Activated T-cell treated with anti-CD3 and anti-CD28 coated beads, Interleukin-2, amount 50 U/mL, for 1 hour (primary cell): ENCODE measurements around the gene THUMPD2.

ENCODE experiments used
- DNase-seq: peaks from one replicate; pipeline ENCODE4 v3.0.0-alpha.2; 2020

The THUMPD2 gene

GRCh38 chr2:39715095-39715494, 64.0 kb downstream of the THUMPD2 start:
- no peak for DNase-seq

GRCh38 chr2:39712953-39713352, 66.1 kb downstream of the THUMPD2 start:
- DNase-seq: no peak

- DNase-seq: no peak
These were observed 68.3 kb downstream of the THUMPD2 start for GRCh38 chr2:39710807-39711206.

- no peak for DNase-seq
These were observed 71.1 kb downstream of the THUMPD2 start for GRCh38 chr2:39708003-39708402.

- DNase-seq: no peak
These were observed 72.1 kb downstream of the THUMPD2 start for GRCh38 chr2:39706945-39707344.

GRCh38 chr2:39706312-39706711, 72.7 kb downstream of the THUMPD2 start:
- DNase-seq: no peak

GRCh38 chr2:39705638-39706037, 73.4 kb downstream of the THUMPD2 start:
- DNase-seq: no peak

- no peak for DNase-seq
These were observed 74.5 kb downstream of the THUMPD2 start for GRCh38 chr2:39704540-39704939.

GRCh38 chr2:39703181-39703872, 75.7 kb downstream of the THUMPD2 start:
- no peak for DNase-seq

GRCh38 chr2:39701137-39701536, 77.9 kb downstream of the THUMPD2 start:
- DNase-seq: no peak

GRCh38 chr2:39697454-39697853, 81.6 kb downstream of the THUMPD2 start:
- no peak for DNase-seq

- DNase-seq: no peak
These were observed 82.2 kb downstream of the THUMPD2 start for GRCh38 chr2:39696838-39697237.

GRCh38 chr2:39696101-39696553, 82.9 kb downstream of the THUMPD2 start:
- DNase-seq: no peak

GRCh38 chr2:39693245-39693644, 85.8 kb downstream of the THUMPD2 start:
- DNase-seq: no peak

- DNase-seq: no peak
These were observed 89.2 kb downstream of the THUMPD2 start for GRCh38 chr2:39689876-39690275.

GRCh38 chr2:39689272-39689841, 89.7 kb downstream of the THUMPD2 start:
- no peak for DNase-seq

GRCh38 chr2:39688181-39688580, 90.9 kb downstream of the THUMPD2 start:
- no peak for DNase-seq

GRCh38 chr2:39686456-39686855, 92.6 kb downstream of the THUMPD2 start:
- no peak for DNase-seq
